HG03354 (cell line): ENCODE results near the gene EMD.
A peak's percentile ranks its signal among the peaks of the same experiment; 100 is the strongest.

Experiments used
- ATAC-seq: cut with Tn5 transposase; IDR thresholded peaks from one replicate; pipeline ENCODE4 v1.9.1; 2021; ENCODE audit warnings: mild to moderate bottlenecking; ENCODE audit not compliant: unreplicated experiment, poor library complexity, severe bottlenecking

EMD gene

GRCh38 chrX:154378799-154379568, at the start of gene EMD:
EMD (plus strand) TSS chrX:154379295; CDS start chrX:154379485, 190 bp downstream.
- ATAC-seq: peak; percentile 83

GRCh38 chrX:154332561-154332960, 46.5 kb upstream of the EMD start:
- ATAC-seq: no peak

- no peak for ATAC-seq
These were observed 46.0 kb upstream of the EMD start for GRCh38 chrX:154333116-154333515.

- ATAC-seq: peak; percentile 88
These were observed 45.2 kb upstream of the EMD start for GRCh38 chrX:154333837-154334271.

GRCh38 chrX:154334496-154334895, 44.6 kb upstream of the EMD start:
- no peak for ATAC-seq

- peak; percentile 78 for ATAC-seq
These were observed 37.4 kb upstream of the EMD start for GRCh38 chrX:154341399-154342298.

GRCh38 chrX:154343063-154343462, 36.0 kb upstream of the EMD start:
- ATAC-seq: peak; percentile 8

- peak; percentile 38 for ATAC-seq
These were observed 35.5 kb upstream of the EMD start for GRCh38 chrX:154343620-154344019.

GRCh38 chrX:154348114-154348531, 31.0 kb upstream of the EMD start:
- ATAC-seq: no peak

- ATAC-seq: no peak
These were observed 30.3 kb upstream of the EMD start for GRCh38 chrX:154348646-154349358.

- no peak for ATAC-seq
These were observed 29.6 kb upstream of the EMD start for GRCh38 chrX:154349359-154349935.

GRCh38 chrX:154349979-154350378, 29.1 kb upstream of the EMD start:
- no peak for ATAC-seq

- ATAC-seq: no peak
These were observed 28.5 kb upstream of the EMD start for GRCh38 chrX:154350429-154351182.

GRCh38 chrX:154351183-154352011, 27.7 kb upstream of the EMD start:
- ATAC-seq: no peak

GRCh38 chrX:154352012-154352401, 27.1 kb upstream of the EMD start:
- ATAC-seq: no peak

- no peak for ATAC-seq
These were observed 26.6 kb upstream of the EMD start for GRCh38 chrX:154352466-154352865.

- no peak for ATAC-seq
These were observed 25.8 kb upstream of the EMD start for GRCh38 chrX:154353172-154353843.

- no peak for ATAC-seq
These were observed 25.1 kb upstream of the EMD start for GRCh38 chrX:154354013-154354412.
